OCI-LY3 (cell line): ENCODE measurements around the gene CHRDL1.
"Not testable (repeated sequence)": the region's sequence is repeated elsewhere in the genome, so short reads cannot be mapped to it uniquely, and the experiment has no call there.

Experiments used
- H2AFZ ChIP-seq: fragments of 200-600, 300-600 bp; shearing (Covaris generic); 2 replicates; pipeline ENCODE4 v1.6.0; 2014; ENCODE audit warnings: antibody characterized with exemption, low read depth, low read length
- H3K27ac ChIP-seq: fragments of 200-600, 300-600 bp; sonication (generic); 2 replicates; pipeline ENCODE4 v1.5.1; 2014; ENCODE audit warnings: mild to moderate bottlenecking, low read length, moderate library complexity, mixed read lengths
- H3K27me3 ChIP-seq: fragments of 200-600, 300-600 bp; sonication (generic); 2 replicates; pipeline ENCODE4 v1.6.1; 2014; ENCODE audit warnings: low read depth, low read length, mixed read lengths
- H3K36me3 ChIP-seq: fragments of 200-600, 300-600 bp; sonication (generic); replicated peaks from 2 replicates; pipeline ENCODE3; 2014; ENCODE audit warnings: low read depth, low read length, mixed read lengths
- H3K4me1 ChIP-seq: fragments of 300-600, 200-600 bp; sonication (generic); 2 replicates; pipeline ENCODE4 v1.6.1; 2014; ENCODE audit warnings: low read length, mixed read lengths
- H3K4me2 ChIP-seq: fragments of 200-600, 300-600 bp; sonication (generic); 2 replicates; pipeline ENCODE4 v1.6.1; 2014; ENCODE audit warnings: low read length, mixed read lengths
- H3K4me3 ChIP-seq: fragments of 300-600, 200-600 bp; sonication (generic); 2 replicates; pipeline ENCODE4 v1.5.1; 2014; ENCODE audit warnings: antibody characterized with exemption, mild to moderate bottlenecking, low read length, moderate library complexity
- H3K79me2 ChIP-seq: fragments of 300-600, 200-600 bp; shearing (Covaris generic); 2 replicates; pipeline ENCODE4 v1.6.1; 2014; ENCODE audit warnings: mild to moderate bottlenecking, low read length, mixed read lengths
- H3K9ac ChIP-seq: fragments of 300-600, 200-600 bp; shearing (Covaris generic); 2 replicates; pipeline ENCODE4 v1.6.0; 2014; ENCODE audit warnings: mild to moderate bottlenecking, low read length, moderate library complexity
- H3K9me3 ChIP-seq: fragments of 200-600, 300-600 bp; shearing (Covaris generic); 2 replicates; pipeline ENCODE4 v1.6.1; 2014; ENCODE audit warnings: low read length, mixed read lengths; ENCODE audit not compliant: insufficient read depth
- H4K20me1 ChIP-seq: fragments of 200-600, 300-600 bp; sonication (generic); 2 replicates; pipeline ENCODE4 v1.6.1; 2016; ENCODE audit warnings: low read length, mixed read lengths; ENCODE audit not compliant: insufficient read depth
- CTCF ChIP-seq: fragments of 200-600, 300-600 bp; sonication (generic); IDR thresholded peaks from 2 replicates; pipeline ENCODE4 v1.5.1; 2014; ENCODE audit warnings: antibody characterized with exemption, low read length, low read depth
- EZH2phosphoT487 ChIP-seq: fragments of 200-600 bp; shearing (Covaris generic); IDR thresholded peaks from 2 replicates; pipeline ENCODE4 v1.6.1; 2018; ENCODE audit warnings: antibody characterized with exemption, mixed run types, low read depth

The CHRDL1 gene

GRCh38 chrX:110825972-110826371, 30.4 kb upstream of the CHRDL1 start:
- Histone ChIP-seq H3K36me3 (no peaks in the 10 kb centered on the region), H4K20me1 (no peaks in the 10 kb centered on the region), H3K4me3 (no peak overlapping the region), H3K4me2 (no peak overlapping the region), H3K27me3 (no peaks in the 10 kb centered on the region), H3K9ac (no peak overlapping the region), H3K9me3 (no peaks in the 10 kb centered on the region), H2AFZ (no peak overlapping the region), H3K4me1 (no peaks in the 10 kb centered on the region), H3K27ac (no peak overlapping the region), H3K79me2 (no peaks in the 10 kb centered on the region)
- TF ChIP-seq CTCF: no peak
- TF ChIP-seq EZH2phosphoT487: no peak

GRCh38 chrX:110816543-110816942, 20.9 kb upstream of the CHRDL1 start:
- not testable (repeated sequence) for H3K4me1 ChIP-seq, H3K27me3 ChIP-seq, H3K79me2 ChIP-seq, H2AFZ ChIP-seq, H3K27ac ChIP-seq, H3K4me3 ChIP-seq, H3K9me3 ChIP-seq, H3K4me2 ChIP-seq, H3K36me3 ChIP-seq, H3K9ac ChIP-seq, H4K20me1 ChIP-seq

- Histone ChIP-seq H3K79me2 (no peaks in the 10 kb centered on the region), H3K4me3 (no peak overlapping the region), H3K9ac (no peak overlapping the region), H3K4me2 (no peak overlapping the region), H3K4me1 (no peaks in the 10 kb centered on the region), H3K27me3 (no peaks in the 10 kb centered on the region), H2AFZ (no peak overlapping the region), H3K9me3 (no peaks in the 10 kb centered on the region), H3K36me3 (no peaks in the 10 kb centered on the region), H4K20me1 (no peaks in the 10 kb centered on the region), H3K27ac (no peak overlapping the region)
- TF ChIP-seq CTCF (no peak), EZH2phosphoT487 (no peak)
Measured at GRCh38 chrX:110806145-110806544, 10.5 kb upstream of the CHRDL1 start.

- no peaks in the 10 kb centered on the region for H4K20me1 ChIP-seq
- H3K4me2 ChIP-seq: no peak overlapping the region
- no peaks in the 10 kb centered on the region for H3K4me1 ChIP-seq
- no peak for TF ChIP-seq EZH2phosphoT487
- TF ChIP-seq CTCF: no peak
- no peak overlapping the region for H3K4me3 ChIP-seq
- H3K79me2 ChIP-seq: no peaks in the 10 kb centered on the region
- no peak overlapping the region for H2AFZ ChIP-seq
- H3K27ac ChIP-seq: no peak overlapping the region
- H3K9ac ChIP-seq: no peak overlapping the region
- no peaks in the 10 kb centered on the region for H3K9me3 ChIP-seq
- no peaks in the 10 kb centered on the region for H3K36me3 ChIP-seq
- no peaks in the 10 kb centered on the region for H3K27me3 ChIP-seq
Measured at GRCh38 chrX:110805303-110805702, 9.7 kb upstream of the CHRDL1 start.

GRCh38 chrX:110804446-110804845, 8.8 kb upstream of the CHRDL1 start:
- Histone ChIP-seq H3K27ac (no peak overlapping the region), H3K79me2 (no peaks in the 10 kb centered on the region), H3K9me3 (no peaks in the 10 kb centered on the region), H3K36me3 (no peaks in the 10 kb centered on the region), H3K9ac (no peak overlapping the region), H3K4me1 (no peaks in the 10 kb centered on the region), H3K27me3 (no peaks in the 10 kb centered on the region), H2AFZ (no peak overlapping the region), H3K4me2 (no peak overlapping the region), H4K20me1 (no peaks in the 10 kb centered on the region), H3K4me3 (no peak overlapping the region)
- TF ChIP-seq EZH2phosphoT487: no peak
- TF ChIP-seq CTCF: no peak
